ENCODE data around the gene PRDM5.

DNA sequence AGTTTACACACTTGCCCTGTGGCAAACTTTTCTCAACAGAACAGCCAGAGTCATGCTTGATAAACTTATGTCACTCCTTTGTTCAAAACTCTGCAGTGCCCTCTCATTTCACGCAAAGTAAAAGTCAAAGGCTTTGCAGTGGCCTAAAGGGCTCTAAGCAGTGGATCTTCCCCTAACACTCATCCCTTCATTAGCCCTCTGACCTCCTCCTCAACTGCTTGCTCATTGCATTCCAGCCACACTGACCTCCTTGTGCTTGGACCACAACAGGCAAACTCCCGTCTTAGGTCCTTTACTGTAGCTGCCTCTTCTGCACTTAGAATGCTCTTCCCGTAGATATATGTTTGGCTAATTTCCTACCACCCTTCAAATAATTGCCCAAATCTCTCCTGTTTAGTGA lies 5.6 kb downstream of the PRDM5 start:
- TF ChIP-seq CTCF (IDR thresholded peaks at IDR 0.05) (no peak), POLR2A (IDR thresholded peaks at IDR 0.05) (no peak)

Measured in prostate gland (tissue), 2 donors.